Measurements from ENCODE around the gene NUDT17. TPM values are rescaled to one million over a fixed set of nuclear protein-coding genes. Genes with fewer than 3 reads are reported as not detected.
A peak's percentile ranks its signal among the peaks of the same experiment; 100 is the strongest.
"Not testable (repeated sequence)": the region's sequence is repeated elsewhere in the genome, so short reads cannot be mapped to it uniquely, and the experiment has no call there.

The NUDT17 gene
- 0.63 and 1.6 TPM in 2 replicates for total RNA-seq (2014; rRNA removed; shearing (Covaris generic))

DNA sequence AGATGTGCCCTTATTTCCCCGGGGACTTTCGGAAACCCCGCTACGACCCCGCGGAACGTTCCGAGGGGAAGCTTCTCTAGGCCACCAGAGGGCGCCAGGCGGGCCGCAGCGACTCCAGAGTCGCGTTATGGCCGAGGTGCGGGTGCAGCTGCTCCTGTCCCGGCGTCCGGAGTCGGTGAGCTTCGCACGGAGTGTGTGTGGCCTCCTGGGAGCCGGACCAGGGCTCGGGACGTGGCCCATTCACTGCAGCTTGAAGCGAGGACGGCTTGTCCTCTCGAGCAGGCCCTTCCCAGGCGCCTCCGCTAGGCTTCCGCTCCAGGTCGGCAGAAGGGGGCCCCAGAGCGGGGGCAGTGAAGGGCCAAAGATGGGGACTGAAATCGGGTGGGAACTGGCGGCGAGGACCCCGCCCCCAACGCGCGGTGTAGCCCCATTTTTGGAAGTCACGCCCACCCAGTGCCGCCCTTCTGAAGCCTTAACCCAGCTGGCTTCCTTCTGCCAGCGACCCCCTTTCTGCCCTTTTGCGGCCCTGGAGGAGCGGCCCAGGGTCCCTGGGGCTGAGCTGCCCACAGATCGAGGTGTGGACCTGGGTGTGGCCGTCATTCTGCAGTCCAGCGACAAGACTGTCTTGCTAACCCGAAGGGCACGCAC, at the start of gene NUDT17:
Gene NUDT17, plus strand, starts transcription at position 117 of the 648 bp plus-strand sequence. Its CDS starts 11 bp downstream, at position 128.
- DNase-seq (ENCODE audit: low spot score): peak; percentile 85

DNA sequence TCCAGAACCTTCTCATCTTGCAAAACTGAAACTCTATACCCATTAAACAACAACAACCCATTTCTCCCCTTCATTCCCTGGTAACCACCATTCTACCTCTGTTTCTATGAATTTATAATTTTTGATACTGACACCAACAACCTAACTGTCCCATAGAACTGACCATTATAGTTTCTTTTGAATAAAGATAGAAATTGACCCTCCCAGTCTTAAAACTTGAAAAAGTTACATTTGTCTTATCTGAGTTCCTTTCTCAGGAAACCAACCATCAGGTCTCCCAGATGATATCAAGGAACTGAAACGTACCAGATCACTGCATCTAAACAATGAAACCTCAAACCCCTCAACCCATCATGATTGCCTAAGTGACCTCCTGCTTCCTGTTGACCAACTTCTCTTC, 48.7 kb upstream of the NUDT17 start:
- DNase-seq (ENCODE audit: low spot score): no peak

GRCh38 chr1:145799806-145800205, 45.6 kb upstream of the NUDT17 start:
- no peak for DNase-seq (ENCODE audit: low spot score)

DNA sequence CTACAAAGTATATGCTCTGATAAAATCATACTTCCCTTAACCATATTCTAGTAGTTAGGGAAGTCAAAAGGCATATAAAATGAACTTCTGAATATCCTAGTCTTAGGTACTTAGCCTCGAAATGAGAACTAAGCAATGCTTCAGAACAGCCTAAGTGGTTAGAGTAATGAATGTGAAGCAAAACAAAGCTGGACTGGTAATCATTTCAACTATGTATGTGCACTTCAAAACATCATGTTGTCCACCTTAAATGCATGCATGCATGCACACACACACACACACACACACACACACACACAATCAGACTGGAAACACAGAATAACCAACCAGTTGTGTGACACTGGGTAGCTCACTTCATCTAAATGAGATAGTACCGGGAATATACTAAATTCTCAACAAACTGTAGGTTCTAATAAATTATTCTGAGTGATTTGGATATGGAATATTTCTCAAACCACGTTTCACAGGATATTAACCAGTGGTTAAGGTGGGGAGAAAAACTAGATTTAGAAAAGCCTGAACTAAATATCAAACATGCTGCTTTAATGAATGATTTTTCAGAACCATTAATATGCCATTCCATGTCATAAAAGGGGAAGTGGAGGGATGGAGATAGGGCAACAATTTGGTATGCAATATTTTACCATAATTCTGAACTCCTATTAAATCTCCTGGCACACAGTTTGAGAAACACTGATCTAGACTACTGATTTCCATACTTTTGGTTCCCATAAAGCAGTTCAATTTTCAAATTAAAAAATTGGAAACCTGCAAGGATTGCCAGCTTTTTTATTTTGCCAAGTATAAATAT, 41.0 kb upstream of the NUDT17 start:
- no peak for DNase-seq (ENCODE audit: low spot score)

GRCh38 chr1:145805057-145805456, 40.4 kb upstream of the NUDT17 start:
- no peak for DNase-seq (ENCODE audit: low spot score)

DNA sequence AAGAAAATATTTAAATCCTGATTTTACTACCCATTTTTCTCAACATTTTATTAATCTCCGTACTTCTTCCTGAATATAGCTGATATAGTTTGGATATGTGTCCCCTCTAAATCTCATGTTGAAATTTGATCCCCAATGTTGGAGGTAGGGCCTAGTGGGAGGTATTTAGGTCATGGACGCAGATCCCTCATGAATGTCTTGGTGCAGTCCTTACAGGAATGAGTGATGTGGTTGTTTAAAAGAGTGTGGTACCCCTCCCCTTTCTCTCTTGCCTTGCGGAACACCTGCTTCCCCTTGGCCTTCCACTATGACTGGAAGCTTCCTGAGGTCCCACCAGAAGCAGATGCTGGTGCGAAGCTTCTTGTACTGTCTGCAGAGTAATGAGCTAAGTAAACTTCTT, 39.0 kb upstream of the NUDT17 start:
- no peak for DNase-seq (ENCODE audit: low spot score)

DNA sequence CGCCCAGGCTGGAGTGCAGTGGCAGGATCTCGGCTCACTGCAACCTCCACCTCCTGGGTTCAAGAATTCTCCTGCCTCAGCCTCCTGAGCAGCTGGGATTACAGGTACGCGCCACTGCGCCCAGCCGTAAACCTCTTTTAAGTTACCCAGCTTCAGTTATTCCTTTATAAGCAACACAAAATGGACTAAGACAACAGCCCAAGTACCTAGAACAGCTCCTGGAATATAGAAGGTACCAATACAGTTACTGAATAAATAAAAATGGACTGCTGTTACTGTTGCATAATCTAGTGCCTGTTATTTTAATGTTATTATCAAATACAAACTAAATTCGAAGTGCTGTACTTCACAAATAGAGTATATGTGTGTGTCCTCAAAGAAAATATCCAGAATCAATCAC, 38.6 kb upstream of the NUDT17 start:
- DNase-seq (ENCODE audit: low spot score): no peak

- not testable (repeated sequence) for DNase-seq (ENCODE audit: low spot score)
Observed at GRCh38 chr1:145812977-145813810, 32.2 kb upstream of the NUDT17 start.

GRCh38 chr1:145818095-145818494, 27.3 kb upstream of the NUDT17 start:
- peak; percentile 29 for DNase-seq (ENCODE audit: low spot score)

DNA sequence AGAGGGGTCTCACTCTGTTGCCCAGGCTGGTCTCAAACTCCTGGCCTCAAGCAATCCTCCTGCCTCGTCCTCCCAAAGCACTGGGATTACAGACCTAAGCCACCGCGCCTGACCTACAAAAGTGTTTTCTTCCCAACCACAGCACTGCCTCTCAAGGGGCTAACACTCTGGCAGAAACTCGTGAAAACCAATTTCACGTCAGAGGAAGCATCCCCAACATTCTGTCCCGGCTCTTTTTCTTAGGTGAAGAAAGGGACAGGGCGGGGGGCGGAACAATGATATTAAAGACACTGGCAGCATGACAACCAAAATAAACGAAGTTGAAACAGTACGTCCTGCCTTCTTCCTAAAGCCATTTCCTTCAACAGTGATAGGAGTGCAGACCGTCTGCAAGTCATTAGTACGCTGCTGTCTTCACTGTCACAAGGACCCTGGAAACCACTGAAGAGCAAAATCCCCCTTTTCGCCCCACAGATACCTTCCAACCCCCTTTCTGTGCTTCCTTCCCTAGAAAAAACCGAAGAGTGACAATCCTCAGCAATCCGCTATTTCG, 22.6 kb upstream of the NUDT17 start:
- not testable (repeated sequence) for DNase-seq (ENCODE audit: low spot score)

GRCh38 chr1:145823565-145824498, 21.6 kb upstream of the NUDT17 start, which contains the start of the genes POLR3C and RNF115:
Gene POLR3C (plus strand): TSS chr1:145824200. CDS start chr1:145825777, 1,577 bp downstream.
Gene RNF115 (minus strand): TSS chr1:145824095. CDS start chr1:145823873, 222 bp downstream.
- DNase-seq (ENCODE audit: low spot score): peak; percentile 93

- no peak for DNase-seq (ENCODE audit: low spot score)
Observed at GRCh38 chr1:145824499-145824842, 21.0 kb upstream of the NUDT17 start.

GRCh38 chr1:145826030-145826429, 19.4 kb upstream of the NUDT17 start:
- DNase-seq (ENCODE audit: low spot score): no peak

DNA sequence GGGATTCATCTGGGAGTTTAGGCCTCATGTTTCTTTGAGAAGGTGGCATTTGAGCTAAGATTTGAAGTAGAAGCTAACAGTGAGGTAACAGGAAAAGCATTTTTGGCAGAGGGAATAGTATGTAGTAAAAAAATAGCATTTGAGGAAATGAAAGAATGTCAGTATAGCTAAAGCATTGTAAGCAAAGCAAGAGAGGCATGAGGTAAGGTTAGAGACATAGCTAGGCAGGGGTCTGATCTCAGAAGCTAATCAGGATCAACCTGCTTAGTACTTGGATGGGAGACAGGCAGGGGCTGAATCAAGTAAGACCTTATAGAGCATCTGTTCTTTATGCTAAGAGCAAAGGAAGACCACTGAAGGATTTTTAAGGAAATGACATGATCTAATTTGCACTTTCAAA, 17.5 kb upstream of the NUDT17 start:
- DNase-seq (ENCODE audit: low spot score): no peak

DNA sequence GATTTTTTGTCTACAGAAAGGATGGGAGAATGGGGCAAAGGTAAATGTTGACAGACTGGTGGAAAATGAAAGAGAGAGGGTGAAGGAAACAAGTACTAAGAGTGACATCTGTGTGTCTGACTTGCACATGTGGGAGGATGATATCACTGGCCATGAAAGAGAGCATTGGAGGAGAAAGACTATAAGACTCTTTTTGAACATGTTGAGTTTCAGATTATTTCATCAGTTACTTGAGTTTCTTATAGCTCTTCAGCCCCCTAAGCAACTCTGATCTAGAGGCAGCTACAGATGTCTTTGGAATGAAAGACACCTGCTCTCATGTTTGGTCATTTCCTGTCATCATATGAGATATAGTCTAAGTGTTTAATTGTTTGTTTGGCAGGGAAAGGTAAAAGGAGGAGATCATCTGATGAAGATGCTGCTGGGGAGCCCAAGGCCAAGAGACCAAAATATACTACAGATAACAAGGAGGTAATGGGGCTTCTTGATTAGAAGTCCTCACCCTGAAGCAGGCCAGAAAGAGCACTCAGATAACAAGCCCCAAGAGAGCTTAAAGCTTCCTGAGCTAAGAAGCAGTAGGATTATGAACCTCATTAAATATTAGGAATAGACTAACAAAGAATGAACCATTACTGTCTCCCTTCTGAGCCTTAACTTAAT, 16.9 kb upstream of the NUDT17 start:
- DNase-seq (ENCODE audit: low spot score): no peak

- DNase-seq (ENCODE audit: low spot score): not testable (repeated sequence)
Observed at GRCh38 chr1:145830810-145831209, 14.6 kb upstream of the NUDT17 start.

GRCh38 chr1:145837656-145838055, 7.8 kb upstream of the NUDT17 start:
- no peak for DNase-seq (ENCODE audit: low spot score)

DNA sequence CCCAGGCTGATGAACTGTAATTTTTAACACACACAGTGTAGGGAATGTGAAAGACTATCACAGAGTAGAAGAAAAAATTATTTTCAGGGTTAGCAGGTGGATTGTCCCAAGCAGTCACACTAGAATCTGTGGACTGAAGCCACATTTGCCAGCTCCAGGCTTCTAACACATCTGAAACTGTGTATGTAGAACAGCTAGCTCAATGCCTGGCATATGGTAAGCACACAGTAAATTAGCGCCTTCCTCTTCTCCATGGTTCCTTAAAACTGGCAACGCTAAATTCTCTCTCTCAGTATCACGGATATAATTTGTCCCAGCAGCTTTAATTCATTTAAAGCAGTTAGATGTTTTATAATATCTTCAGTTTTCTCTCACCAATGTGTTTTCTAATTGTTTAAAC, 2.4 kb upstream of the NUDT17 start:
- DNase-seq (ENCODE audit: low spot score): no peak

DNA sequence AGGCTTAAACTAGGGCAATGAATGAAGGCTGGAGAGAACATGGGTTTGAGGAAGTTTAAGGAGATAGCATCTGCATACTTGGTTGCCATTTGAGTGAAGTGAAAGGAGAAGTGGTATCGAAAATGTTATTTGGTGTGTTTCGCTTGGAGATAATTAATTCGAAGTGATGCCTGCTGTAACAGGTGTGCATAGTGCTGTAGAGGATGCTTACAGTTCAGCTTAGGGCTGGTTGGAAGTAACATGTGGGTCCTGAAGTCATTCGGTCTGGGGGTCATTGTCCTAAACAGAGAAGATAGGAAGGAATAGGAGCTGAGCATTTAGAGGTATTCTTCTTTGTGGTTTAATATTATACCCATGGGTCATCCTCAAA, 301 bp upstream of the NUDT17 start:
- no peak for DNase-seq (ENCODE audit: low spot score)

- peak; percentile 53 for DNase-seq (ENCODE audit: low spot score)
Observed at GRCh38 chr1:145846201-145846612, 777 bp downstream of the NUDT17 start.

All from HT-29 (cell line).